Measurements from ENCODE around the gene SYT8.

- TF ChIP-seq EZH2 (IDR thresholded peaks at IDR 0.05; ENCODE audit: insufficient read depth, poor library complexity, severe bottlenecking) (no peak), EZH2phosphoT487 (IDR thresholded peaks at IDR 0.05; ENCODE audit: insufficient read depth, low read depth) (no peak)
Observed at GRCh38 chr11:1877211-1878136, 42.7 kb downstream of the SYT8 start.

Measured in GM23248 (cell line).